ENCODE data around the gene VEGFA. TPM values are rescaled to one million over a fixed set of nuclear protein-coding genes. Genes with fewer than 3 reads are reported as not detected.

Gene VEGFA
- total RNA-seq, 1 donor from 2014 or later = 231 TPM

DNA sequence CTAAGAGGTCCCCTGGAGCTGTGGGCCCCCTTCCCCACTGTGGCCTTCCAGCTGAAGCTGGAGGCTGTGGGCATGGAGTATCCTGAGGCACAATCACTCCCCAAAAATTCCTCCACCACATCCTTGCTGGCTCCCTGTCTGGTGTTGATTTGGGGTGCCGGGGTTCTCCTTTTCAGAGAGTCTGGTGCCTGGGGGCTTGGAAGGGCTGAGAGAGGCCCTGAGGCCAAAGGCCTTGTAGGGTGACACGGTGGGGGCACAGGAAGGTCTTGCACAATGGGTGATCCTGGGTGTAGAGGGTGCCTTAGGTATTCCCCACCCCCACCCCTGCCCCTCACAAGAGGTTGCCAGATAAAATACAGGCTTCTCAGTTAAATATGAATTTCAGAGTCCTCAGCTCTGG lies 33.2 kb upstream of the VEGFA start:
- no peaks in the 10 kb centered on the region for H3K27me3 ChIP-seq
- H3K4me1 ChIP-seq = no peaks in the 10 kb centered on the region
- no peak for ATAC-seq
- DNase-seq = peak; percentile 54
- no peaks in the 10 kb centered on the region for H3K36me3 ChIP-seq
- no peak overlapping the region for H3K27ac ChIP-seq
- TF ChIP-seq, protein P1, sequence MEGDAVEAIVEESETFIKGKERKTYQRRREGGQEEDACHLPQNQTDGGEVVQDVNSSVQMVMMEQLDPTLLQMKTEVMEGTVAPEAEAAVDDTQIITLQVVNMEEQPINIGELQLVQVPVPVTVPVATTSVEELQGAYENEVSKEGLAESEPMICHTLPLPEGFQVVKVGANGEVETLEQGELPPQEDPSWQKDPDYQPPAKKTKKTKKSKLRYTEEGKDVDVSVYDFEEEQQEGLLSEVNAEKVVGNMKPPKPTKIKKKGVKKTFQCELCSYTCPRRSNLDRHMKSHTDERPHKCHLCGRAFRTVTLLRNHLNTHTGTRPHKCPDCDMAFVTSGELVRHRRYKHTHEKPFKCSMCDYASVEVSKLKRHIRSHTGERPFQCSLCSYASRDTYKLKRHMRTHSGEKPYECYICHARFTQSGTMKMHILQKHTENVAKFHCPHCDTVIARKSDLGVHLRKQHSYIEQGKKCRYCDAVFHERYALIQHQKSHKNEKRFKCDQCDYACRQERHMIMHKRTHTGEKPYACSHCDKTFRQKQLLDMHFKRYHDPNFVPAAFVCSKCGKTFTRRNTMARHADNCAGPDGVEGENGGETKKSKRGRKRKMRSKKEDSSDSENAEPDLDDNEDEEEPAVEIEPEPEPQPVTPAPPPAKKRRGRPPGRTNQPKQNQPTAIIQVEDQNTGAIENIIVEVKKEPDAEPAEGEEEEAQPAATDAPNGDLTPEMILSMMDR (IDR thresholded peaks at IDR 0.05) = no peak
- no peak overlapping the region for H3K4me3 ChIP-seq
- no peaks in the 10 kb centered on the region for H3K9me3 ChIP-seq
- intact Hi-C loops (cut with DNase I) = no loop called here

DNA sequence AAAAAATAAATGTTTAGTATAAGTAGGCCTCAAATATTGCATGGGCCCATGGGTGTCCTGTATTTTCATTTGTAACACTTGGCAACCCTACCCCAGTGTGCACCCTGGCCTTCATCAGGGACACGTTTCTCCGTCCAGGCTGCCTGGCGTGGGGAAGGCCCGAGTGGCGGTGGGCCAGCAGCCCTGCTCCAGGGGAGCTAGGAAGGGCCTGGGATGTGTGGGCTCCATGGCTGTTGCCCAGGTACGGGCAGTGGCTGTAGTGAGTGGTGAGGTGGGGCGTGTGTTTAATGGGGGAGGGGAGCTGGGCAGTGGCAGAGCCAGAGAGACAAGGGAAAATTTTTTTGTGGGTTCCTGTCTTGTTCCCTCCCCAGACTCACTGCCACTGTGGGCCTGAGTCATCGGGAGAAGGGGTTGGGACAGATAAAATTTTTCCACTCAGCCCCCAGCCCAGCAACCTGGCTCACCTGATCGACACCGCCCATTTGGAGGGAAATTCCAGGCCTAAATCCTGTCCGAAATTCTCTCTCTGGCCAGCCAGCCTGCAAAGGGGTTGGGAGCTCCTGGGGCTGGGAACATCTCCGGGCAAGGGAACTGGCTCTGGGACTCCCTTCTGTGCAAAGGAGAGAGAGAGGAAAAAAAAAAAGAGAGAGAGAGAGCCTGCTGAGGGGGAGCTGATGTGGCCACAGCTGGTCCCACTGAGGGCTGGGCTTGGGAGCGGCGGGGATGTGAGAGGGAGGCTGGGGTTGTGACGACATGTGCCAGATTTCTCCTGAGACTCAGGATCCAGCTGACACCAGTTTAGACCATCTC lies 32.5 kb upstream of the VEGFA start:
- TF ChIP-seq, protein P1 (IDR thresholded peaks at IDR 0.05) = no peak
- Histone ChIP-seq H3K27me3 (no peaks in the 10 kb centered on the region), H3K4me1 (no peaks in the 10 kb centered on the region), H3K4me3 (no peak overlapping the region), H3K27ac (no peak overlapping the region), H3K9me3 (no peaks in the 10 kb centered on the region), H3K36me3 (no peaks in the 10 kb centered on the region)
- DNase-seq = peak; percentile 62
- intact Hi-C loops (cut with DNase I) = no loop called here
- ATAC-seq = peak; percentile 12

DNA sequence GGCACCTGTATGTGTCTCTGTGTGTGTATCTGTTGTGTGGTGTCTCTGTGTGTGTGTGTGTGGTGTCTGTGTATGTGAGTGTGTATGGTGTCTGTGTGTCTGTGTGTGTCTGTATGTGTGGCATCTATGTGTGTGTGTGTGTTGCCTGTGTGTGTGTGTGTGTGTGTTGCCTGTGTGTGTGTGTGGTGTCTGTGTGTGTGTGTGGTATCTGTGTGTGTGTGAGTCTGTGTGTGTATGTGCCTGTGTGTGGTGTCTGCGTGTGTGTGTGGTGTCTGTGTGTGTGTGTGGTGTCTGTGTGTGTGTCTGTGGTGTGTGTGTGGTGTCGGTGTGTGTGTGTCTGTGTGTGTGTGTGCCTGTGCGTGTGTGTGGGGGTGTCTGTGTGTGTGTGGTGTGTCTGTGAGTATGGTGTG lies 31.7 kb upstream of the VEGFA start:
- Histone ChIP-seq H3K36me3 (no peaks in the 10 kb centered on the region), H3K9me3 (no peaks in the 10 kb centered on the region), H3K27me3 (no peaks in the 10 kb centered on the region), H3K4me3 (no peak overlapping the region), H3K27ac (no peak overlapping the region), H3K4me1 (no peaks in the 10 kb centered on the region)
- TF ChIP-seq, protein P1 (IDR thresholded peaks at IDR 0.05) = no peak
- intact Hi-C loops (cut with DNase I) = no loop called here
- DNase-seq (peak; percentile 8), ATAC-seq (no peak)

DNA sequence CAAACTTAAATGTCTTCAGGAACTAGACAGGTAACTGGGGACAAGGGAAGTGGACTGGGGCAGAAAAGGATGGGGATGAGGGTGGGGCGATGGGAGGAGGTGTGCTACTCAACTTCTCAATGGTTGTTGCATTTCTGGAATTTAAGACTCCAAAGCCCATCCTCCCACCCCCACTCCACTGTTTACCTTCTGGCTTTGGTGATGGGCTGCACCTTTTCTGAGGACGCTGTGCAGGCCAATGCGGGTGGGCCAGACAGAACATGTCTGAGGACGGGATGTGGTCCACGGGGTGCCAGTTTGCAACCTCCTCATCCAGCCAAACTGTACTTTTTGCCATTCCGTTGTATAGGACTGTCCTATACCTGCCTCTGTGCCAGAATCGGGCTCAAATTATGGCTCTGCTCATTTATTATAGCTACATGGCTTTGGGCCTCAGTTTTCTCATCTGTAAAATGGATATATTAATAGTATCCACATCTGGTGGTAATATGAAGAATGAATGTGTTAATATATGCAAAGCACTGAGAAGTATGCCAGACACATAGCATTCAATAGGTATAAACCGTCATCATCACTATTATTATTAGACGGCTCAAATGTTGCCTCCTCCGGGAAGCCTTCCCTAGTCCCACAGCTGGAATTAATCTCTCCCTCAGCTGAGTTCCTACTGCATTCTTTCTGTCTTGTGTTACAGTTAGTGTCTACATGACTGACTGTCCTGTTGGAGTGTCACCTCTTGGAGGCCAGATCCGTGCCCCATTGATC lies 31.0 kb upstream of the VEGFA start:
- Histone ChIP-seq H3K27me3 (no peaks in the 10 kb centered on the region), H3K36me3 (no peaks in the 10 kb centered on the region), H3K4me3 (no peak overlapping the region), H3K4me1 (no peaks in the 10 kb centered on the region), H3K27ac (no peak overlapping the region), H3K9me3 (no peaks in the 10 kb centered on the region)
- TF ChIP-seq, protein P1 (IDR thresholded peaks at IDR 0.05) = no peak
- peak; percentile 23 for DNase-seq
- no peak for ATAC-seq
- intact Hi-C loops (cut with DNase I) = no loop called here

DNA sequence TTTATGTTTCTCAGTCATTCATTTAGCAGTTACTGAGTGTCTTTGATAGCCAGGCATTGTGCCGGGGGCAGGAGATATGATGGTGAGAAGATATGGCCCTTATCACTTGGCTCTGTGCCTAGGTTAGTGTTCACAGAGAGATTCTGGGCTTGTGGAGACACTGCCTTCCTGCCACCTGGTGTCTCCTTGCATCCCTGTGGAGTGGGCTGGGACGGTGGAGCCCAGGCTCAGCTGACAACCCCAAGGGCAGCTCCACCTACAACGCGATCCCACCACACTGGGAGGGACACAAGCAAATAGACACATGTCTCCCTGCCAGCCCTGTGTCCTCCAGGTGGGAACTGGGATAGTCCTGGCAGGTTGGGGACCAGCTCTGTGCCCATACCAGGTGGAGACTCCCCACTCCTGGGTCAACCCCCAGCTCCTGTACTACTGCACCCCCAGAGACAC lies 30.3 kb upstream of the VEGFA start:
- Histone ChIP-seq H3K9me3 (no peaks in the 10 kb centered on the region), H3K27me3 (no peaks in the 10 kb centered on the region), H3K27ac (no peak overlapping the region), H3K4me3 (no peak overlapping the region), H3K4me1 (no peaks in the 10 kb centered on the region), H3K36me3 (no peaks in the 10 kb centered on the region)
- intact Hi-C loops (cut with DNase I) = no loop called here
- no peak for ATAC-seq
- peak; percentile 35 for DNase-seq
- TF ChIP-seq, protein P1 (IDR thresholded peaks at IDR 0.05) = no peak

All from upper lobe of right lung (tissue), 1 donor.